Amniotic epithelial cell (primary cell): Measurements from ENCODE around the gene CCDC149.

ENCODE experiments used
- DNase-seq: peaks from one replicate; pipeline ENCODE4 v3.0.0-alpha.2; 2010; ENCODE audit warnings: low read depth

CCDC149 gene

DNA sequence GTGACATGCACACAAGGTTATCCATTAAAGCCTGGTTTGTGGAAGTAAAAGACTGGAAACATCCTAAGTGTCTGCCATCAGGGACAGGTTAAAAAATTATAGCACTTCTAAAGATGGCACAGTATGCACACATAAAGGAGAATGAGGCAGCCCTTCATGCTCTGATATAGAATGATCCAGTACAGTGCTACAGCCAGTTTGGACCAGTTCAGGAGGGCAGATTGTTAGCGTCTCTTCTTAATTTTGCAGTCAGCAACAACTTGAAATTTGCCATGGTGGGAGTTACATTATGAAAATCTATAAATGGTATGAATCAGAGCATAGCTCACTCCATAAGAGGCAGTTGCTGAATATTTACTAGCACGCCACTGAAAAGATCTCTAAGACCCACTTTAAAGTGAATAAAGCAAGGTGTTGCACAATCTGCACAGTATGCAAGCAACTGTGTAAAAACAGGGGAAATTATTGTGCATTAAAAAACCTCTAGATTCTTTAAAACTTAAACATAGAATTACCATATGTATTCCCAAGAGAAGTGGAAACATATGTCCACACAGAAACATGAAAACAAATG lies 137.7 kb downstream of the CCDC149 start:
- DNase-seq, result peak; percentile 8

DNA sequence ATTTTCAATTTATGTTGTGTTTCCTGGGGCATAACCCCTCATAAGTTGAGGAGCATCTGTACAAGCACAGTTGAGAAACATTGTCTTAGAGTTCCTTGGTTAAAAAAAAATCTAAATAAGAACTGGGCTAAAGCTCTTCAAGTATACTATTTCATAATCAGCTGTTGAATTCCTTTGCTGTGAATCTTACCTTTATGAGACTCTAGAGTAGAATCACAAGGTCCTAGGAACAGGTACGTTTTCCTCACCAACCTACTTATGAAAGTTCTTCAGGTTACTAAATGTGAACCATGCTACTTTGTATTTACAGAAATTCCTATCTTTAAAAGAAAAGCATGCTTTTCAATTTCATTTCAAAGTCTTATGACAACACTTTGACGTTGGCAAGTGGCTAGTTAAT lies 138.4 kb downstream of the CCDC149 start:
- DNase-seq, result peak; percentile 12

DNA sequence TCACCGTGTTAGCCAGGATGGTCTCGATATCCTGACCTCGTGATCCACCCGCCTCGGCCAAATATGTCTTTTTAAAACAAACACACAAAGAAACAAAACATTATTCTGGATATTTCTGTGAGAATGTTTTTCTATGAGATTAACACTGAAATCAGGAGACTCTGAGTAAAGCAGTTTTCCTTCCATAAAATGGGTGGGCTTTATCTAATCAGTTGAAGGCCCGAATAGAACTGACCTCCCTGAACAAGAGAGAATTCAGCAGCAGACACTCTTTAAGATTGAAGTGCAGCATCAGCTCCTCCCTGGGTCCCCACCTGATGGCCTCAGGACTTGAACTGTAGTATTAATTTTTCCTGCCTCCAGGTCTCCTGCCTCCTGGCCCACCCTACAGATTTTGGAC lies 139.9 kb downstream of the CCDC149 start:
- DNase-seq, result no peak

DNA sequence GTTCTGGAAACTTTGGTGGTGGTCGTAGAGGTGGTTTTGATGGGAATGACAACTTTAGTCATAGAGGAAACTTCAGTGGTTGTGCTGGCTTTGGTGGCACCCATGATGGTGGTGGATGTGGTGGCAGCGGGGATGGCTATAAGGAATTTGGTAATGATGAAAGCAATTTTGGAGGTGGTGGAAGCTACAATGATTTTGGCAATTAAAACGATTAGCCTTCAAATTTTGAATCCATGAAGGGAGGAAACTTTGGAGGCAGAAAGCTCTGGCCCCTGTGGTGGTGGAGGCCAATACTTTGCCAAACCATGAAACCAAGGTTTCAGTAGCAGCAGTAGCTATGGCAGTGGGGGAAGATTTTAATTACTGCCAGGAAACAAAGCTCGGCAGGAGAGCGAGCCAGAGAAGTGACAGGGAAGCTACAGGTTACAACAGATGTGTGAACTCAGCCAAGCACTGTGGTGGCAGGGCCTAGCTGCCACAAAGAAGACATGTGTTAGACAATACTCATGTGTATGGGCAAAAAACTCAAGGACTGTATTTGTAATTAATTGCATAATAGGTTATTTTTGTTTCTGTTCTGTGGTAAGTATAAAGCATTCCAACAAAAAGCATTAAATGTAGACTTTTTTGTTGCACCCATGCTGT lies 140.7 kb downstream of the CCDC149 start:
- no peak for DNase-seq

DNA sequence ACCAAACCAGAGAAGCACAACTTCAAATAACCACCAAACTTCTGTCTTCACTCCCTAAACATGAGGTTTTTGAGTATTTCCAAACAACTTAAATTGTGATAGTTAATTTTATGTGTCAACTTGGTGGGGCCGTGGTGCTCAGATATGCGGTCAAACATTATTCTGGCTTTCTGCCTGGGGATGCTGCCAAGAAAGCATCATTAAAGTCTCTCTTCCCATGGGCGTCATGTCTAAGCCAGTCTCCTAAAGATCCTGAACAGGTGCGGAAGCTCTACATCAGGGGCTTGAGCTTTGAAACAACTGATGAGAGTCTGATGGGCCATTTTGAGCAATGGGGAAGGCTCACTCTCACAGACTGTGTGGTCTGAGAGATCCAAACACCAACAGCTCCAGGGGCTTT lies 141.6 kb downstream of the CCDC149 start:
- no peak for DNase-seq

DNA sequence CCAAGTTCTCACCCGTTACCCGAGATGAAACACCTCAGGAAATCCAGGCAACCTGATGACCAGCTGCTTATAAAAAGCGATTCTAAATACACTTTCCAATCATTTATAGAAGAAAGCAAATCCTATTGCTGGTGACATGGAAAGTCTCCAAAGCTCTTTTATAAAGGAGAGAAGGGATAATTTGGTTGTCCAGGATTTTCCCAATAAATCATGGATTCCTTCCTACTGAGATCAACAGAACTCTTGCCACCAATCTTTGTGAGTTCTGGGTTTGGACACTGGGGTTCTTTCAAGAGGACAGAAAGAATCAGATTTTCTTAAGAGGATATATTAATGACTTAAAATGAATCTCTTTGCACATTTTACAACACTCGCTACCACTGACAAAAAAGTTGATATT lies 142.2 kb downstream of the CCDC149 start:
- no peak for DNase-seq

DNA sequence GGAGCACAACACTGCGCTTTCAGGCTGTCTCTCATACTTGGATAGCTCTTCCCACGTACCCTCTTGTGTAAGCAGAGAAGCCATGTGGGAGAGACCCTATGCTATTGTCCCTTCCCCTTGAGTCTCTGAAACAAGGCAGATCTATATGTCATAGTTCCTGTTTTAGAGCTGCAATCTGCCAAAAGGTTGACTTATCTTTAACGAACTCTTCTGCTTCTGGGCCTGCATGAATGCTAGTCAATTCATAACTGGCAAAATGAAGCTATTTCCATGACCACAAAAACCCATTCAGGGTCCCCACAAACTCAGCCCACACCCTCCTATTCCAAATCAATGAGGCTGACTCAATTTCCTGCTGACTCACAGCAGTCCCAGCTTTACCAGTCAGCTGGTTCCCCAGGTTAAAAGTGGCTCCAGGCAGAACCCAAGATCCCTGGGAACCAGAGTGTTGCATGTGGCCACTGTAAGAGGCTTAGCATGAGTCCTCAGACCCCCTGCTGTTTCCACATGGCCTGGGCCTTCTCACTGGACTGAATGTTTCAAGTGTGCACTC lies 142.7 kb downstream of the CCDC149 start:
- no peak for DNase-seq

DNA sequence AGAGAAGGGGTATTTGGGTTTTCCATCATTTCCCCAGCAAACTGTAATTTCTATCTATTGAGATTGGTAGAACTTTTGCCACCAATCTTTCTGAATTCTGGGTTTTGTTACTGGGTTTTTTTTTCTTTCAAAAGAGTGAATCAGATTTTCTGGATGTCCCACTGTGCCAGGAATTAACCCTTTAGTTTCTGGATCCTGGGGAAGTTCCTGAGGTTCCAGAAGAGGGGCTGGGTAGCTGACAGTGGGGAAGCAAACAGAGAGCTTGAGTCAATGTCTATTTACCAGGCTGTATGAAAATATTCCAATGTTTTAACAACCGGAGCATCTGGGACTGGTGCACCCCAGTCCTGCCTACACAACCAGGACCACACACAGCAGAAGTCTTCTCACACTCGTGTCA lies 143.3 kb downstream of the CCDC149 start:
- DNase-seq, result no peak

DNA sequence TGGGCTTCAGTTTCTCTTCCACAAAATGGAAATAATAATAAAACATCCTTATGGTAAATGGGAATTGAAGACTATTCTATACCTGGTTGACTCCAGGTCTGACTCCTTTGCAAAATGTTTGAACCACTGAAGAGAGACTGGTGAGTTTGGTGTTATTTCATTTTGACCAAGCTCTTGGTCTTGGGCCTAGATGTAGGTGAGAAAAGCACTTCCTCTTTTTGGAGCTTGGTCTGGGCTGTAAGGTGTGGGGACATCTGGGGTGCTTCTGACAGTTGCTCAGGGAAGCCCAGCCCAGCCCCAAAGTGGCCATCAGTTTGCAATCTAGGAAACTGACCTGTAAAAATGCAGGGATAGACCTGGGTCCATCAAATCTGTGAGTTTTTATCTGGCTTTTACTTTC lies 144.2 kb downstream of the CCDC149 start:
- no peak for DNase-seq

DNA sequence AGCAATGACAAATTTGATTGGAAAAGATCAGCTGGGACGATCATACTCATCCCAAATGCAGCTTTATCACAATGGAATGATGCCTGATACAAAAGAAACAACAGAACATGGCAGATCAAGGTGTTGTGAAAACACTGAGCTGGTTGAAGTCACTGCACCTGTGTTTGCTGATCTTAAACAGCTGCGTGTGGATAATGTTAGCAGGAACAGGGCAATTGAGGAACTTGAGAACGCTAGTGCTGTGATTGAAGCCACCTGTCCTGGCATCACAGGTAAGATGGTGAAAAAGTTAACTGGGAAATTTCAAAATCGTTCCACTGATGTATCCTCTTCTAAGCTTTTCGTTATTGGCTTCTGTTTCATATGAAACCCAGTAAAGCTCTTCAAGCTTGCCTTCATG lies 144.8 kb downstream of the CCDC149 start:
- DNase-seq, result no peak

DNA sequence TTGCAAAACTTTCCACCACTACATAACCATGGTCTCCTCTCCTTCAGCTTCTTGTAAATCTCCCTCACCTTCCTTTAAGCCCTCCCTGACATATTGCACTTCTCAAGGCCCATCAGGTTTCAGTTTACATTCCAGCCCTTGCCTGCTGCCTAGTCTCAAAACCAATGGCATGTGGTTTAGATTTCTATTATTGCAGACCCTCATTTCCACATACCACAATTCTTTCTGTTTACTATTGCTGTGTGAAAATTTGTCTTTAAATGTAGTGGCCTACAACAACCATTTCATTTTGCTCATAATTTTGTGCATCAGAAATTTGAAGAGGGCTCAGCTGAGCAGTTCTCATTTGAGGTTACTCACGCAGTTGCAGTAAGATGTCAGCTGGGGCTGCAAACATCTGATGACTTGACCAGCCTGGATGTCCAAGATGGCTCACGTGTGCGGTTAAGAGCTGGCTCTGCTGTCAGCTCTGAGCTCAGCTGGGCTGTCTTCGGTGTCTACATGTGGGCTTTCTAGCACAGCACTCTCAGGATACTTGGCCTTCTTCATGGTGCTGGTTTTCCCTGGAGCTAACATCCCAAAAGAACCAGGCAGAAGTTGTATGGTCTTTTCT lies 147.4 kb downstream of the CCDC149 start:
- no peak for DNase-seq

DNA sequence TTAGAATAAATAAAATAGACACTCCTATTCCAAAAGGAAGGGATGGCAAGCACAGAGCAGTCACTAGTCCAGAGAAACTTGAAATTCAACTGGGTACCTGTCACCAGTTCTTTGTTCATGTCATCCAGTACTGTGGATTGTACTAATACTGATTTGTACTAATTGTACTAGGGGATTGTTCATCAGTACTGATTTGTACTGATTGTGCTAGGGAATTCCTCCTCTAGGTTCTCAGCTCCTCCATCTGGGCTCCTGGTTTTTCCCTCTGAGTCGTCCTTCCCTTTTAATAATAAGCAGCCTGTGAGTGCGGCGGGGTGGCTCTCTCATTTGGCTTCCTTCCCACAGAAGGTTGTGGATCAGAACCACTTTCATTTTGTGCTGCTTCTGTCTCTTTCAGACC lies 148.5 kb downstream of the CCDC149 start:
- no peak for DNase-seq

DNA sequence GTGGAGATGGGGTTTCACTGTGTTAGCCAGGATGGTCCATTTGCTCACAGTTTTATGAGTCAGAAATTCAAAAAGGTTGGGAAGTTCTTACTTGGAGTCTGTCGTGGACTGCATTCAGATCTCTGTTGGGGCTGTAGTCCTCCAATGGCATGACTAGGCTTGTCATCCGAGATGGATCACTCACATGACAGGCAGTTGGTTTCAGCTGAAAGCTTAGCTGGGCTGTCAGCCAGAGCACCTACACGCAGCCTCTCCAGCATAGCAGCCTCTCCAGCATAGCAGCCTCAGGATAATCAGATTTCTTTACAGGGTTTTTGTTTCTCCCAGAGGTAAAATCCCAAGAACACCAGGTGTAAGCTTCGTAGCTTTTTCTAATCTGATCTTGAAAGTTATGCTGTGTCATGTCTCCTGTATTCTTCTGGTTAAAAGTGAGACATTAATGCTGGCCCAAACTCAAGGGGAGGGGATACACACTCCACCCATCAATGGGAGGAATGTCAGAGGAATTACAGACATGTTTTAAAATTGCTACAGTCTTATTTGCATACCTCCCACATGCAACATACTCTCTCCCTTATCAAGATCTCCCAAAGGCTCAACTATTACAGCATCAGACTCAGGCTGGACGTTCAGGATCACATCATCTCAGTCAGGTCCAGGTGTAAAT lies 149.1 kb downstream of the CCDC149 start:
- peak; percentile 18 for DNase-seq
